ENCODE data around the gene PADI1. TPM values are rescaled to one million over a fixed set of nuclear protein-coding genes. Genes with fewer than 3 reads are reported as not detected.

The PADI1 gene
- total RNA-seq, 1 experiment from 2014 or later = 0.03 TPM

DNA sequence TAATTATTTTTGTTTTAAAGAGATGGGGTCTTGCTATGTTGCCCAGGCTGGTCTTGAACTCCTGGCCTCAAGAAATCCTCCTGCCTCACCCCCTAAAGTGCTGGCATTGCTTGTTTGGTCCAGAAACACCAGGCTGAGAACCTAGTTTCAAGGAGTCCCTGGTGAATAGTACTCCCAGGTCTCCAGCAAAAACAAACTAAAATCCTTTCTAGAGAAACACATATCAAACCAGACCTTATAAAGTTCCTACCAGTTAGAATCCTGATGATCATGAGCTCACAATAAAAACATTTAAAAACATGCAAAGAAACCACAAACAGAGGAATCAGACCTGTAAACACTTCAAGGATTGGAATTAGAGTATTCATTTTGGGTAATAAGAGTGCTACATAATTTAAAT lies 34.4 kb upstream of the PADI1 start:
- H3K4me3 ChIP-seq = no peak overlapping the region
- DNase-seq = peak; percentile 32
- H3K9me3 ChIP-seq = no peaks in the 10 kb centered on the region; the same call in 1 of the 2 replicates
- H3K36me3 ChIP-seq = no peaks in the 10 kb centered on the region
- H3K27me3 ChIP-seq = no peaks in the 10 kb centered on the region

GRCh38 chr1:17173217-17173616 lies 31.7 kb upstream of the PADI1 start:
- Histone ChIP-seq H3K9me3 (no peaks in the 10 kb centered on the region; the same call in none of the 2 replicates), H3K27me3 (no peaks in the 10 kb centered on the region), H3K4me3 (no peak overlapping the region), H3K36me3 (no peaks in the 10 kb centered on the region)
- DNase-seq = no peak

DNA sequence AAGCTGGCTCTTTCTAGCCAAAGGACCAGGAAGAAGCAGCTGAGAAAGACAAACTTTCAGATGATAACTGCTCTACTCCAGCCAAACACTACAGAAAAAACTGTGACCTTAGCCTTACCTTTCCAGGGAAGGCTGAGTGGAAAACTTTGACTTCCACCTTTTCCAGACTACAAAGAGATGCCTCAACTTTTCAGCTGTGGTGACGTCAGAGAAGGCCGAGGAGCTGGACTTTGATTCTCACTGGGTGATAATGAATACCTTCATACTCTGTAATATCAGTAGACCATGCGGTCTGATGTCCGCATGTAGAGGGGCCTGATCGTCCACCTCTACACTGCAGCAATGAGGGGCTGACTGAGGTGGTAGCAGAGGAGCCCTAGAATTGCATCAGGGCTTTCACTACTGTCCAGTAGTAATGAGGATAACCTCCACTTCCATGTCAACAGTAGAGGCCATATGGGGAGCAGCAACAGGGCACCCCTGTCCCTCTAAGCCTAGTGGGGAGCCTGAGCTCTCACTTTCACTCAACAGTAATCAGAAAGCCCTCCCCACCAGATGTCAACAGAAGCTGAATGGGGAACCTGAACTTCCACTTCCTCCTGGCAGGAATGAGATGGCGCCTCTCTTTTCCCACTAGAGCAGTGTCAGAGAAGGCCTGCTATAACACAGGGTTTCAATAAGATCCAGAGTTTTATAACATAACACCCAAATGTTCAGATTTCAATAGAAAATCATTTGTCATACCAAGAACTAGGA lies 28.4 kb upstream of the PADI1 start:
- Histone ChIP-seq H3K36me3 (no peaks in the 10 kb centered on the region), H3K27me3 (no peaks in the 10 kb centered on the region), H3K4me3 (no peak overlapping the region), H3K9me3 (no peaks in the 10 kb centered on the region; the same call in none of the 2 replicates)
- DNase-seq = no peak

GRCh38 chr1:17177651-17178050 lies 27.3 kb upstream of the PADI1 start:
- Histone ChIP-seq H3K4me3 (no peak overlapping the region), H3K36me3 (no peaks in the 10 kb centered on the region), H3K27me3 (no peaks in the 10 kb centered on the region), H3K9me3 (no peaks in the 10 kb centered on the region; the same call in none of the 2 replicates)
- DNase-seq = no peak

DNA sequence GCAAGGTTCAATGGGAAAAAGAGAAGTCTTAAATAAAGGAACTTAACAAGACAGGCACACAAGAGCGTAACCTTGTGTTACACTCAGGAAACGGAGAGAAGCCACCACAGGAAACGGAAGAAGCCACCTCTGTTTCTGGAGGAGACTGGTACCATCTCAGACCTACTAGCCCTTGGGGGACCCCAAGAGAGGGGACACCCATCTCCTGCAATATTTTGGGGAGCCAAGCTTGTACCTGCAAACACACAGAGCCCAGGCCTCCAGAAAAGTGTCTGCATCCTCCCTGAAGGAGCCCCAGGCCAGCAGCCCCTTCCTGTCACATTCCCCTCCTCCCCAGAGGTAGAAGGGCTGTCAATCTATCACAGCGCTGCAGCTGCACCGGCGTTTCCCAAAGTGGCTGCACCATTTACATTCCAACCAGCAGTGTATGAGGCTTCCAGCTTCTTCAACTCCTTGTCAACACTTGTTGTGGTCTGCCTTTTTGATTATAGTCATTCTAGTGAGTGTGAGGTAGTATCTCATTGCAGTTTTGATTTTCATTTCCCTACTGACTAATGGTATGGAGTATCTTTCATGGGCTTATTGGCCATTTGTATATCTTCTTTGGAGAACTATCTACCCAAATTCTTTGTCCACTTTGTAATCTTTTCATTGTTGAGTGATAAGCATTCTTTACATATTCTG lies 23.0 kb upstream of the PADI1 start:
- Histone ChIP-seq H3K27me3 (no peaks in the 10 kb centered on the region), H3K9me3 (no peaks in the 10 kb centered on the region; the same call in 1 of the 2 replicates), H3K36me3 (no peaks in the 10 kb centered on the region), H3K4me3 (no peak overlapping the region)
- no peak for DNase-seq

DNA sequence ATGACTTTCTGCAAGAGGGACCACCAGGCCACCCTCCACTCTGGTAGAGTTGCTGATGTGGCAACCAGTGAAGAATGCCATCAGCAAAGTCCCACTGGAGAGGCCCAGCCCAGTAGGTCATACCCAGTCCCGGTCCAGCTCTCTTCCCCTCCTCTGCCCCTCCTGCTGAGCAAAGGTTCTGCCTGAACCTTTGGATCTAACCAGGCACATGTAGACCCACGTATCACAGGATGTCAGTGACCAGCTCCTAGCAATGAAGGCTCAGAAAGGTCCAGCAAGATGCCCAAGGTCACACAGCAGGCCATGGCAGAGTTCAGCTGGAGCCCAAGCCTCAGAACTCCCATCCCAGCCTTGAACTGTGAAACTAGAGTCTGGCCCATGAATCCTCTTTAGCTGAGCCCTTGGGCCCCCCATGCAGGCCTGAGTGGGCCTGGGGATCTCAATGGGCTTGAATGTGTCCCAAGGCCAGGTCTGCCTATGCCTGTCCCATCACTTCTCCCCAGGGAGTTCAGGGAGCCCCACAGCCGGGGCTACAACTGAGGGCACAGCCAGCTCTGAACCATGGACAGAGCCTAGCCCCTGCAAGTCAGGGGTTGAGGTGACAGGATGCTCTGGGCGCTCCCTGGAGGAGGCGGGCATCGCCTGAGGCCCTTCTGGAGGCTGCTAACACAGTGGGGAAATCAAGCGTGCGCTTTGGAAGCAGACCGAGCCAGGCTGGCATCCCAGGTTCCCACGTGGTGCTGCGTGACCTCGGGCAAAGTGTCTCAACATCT lies 21.4 kb upstream of the PADI1 start:
- Histone ChIP-seq H3K9me3 (peaks cover 4% of the 10 kb centered on the region), H3K36me3 (no peaks in the 10 kb centered on the region), H3K4me3 (no peak overlapping the region), H3K27me3 (no peaks in the 10 kb centered on the region)
- DNase-seq = no peak

DNA sequence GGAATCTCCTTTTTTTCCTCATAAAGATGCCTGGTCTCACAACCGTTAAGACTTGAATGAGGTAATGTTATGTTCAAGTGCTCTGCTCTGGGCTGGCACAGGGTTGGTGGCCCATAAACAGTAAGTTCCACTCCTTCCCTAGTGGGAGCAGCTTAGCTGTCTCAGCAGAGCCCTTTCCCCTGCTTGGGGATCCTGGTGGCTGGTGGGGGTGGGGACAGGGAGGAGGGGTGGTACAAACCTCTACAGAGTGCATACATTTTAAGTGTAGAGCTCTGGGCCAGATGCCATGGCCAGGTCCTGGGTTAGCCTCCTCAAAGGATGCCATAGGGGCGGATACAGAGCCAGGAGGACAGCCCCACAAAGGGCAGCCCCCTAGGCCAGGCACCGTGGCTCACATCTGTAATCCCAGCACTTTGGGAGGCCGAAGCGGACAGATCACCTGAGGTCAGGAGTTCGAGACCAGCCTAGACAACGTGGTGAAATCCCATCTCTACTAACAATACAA lies 20.7 kb upstream of the PADI1 start:
- H3K9me3 ChIP-seq = peaks cover 8% of the 10 kb centered on the region
- no peak overlapping the region for H3K4me3 ChIP-seq
- peak; percentile 39 for DNase-seq
- no peaks in the 10 kb centered on the region for H3K27me3 ChIP-seq
- H3K36me3 ChIP-seq = no peaks in the 10 kb centered on the region

DNA sequence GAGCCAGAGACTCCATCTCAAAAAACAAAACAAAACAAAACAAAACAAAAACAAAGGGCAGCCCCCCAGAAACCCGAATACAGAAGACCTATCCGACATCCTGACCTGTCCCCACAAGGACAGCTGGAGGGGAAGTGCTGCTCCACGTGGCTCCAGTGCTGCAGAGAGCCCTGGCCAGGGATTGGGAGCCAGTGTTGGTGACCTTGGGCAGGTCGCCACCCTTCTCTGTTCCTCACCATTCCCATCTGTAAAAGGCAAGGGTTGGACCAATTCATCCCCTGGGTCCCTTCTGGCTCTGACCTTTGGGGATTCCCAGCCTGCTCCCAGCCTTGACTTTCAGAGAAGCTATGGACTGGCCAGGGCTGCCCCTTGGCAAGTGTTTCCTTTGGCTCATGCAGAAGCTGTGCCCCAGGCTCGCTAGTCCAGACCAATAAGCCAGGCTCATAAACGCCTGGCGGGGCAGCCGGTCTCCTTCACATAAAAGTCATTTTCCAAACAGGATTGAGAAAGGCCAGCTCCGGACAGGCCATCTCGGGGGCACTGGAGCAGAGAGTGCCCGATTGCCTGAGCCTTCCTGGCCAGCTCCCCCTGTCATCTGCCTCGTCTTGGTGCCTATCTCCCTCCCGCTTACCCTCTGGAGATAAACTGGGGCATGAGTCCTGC lies 20.0 kb upstream of the PADI1 start:
- peak; percentile 81 for DNase-seq
- no peak overlapping the region for H3K4me3 ChIP-seq
- no peaks in the 10 kb centered on the region for H3K36me3 ChIP-seq
- H3K27me3 ChIP-seq = no peaks in the 10 kb centered on the region
- peaks cover 8% of the 10 kb centered on the region for H3K9me3 ChIP-seq

DNA sequence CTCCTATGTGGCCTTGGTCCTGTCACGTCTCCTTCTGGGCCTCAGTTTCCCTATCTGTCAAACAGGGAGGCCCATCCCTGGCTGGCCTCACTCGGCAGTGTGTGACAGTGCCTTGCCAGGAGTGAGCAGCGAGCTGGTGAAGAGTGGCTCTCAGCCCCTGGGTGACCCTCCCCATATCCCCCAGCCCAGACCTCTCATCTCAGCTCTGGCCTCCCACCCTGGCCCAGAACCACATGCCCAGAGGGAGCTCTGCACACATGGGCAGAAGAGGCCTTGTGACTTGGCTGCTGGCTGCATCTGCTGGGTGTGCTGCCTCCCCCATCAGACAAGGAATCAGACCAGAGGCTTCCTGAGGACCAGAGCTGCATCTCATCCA lies 19.5 kb upstream of the PADI1 start:
- Histone ChIP-seq H3K9me3 (peaks cover 8% of the 10 kb centered on the region), H3K4me3 (no peak overlapping the region), H3K27me3 (no peaks in the 10 kb centered on the region), H3K36me3 (no peaks in the 10 kb centered on the region)
- DNase-seq = no peak

DNA sequence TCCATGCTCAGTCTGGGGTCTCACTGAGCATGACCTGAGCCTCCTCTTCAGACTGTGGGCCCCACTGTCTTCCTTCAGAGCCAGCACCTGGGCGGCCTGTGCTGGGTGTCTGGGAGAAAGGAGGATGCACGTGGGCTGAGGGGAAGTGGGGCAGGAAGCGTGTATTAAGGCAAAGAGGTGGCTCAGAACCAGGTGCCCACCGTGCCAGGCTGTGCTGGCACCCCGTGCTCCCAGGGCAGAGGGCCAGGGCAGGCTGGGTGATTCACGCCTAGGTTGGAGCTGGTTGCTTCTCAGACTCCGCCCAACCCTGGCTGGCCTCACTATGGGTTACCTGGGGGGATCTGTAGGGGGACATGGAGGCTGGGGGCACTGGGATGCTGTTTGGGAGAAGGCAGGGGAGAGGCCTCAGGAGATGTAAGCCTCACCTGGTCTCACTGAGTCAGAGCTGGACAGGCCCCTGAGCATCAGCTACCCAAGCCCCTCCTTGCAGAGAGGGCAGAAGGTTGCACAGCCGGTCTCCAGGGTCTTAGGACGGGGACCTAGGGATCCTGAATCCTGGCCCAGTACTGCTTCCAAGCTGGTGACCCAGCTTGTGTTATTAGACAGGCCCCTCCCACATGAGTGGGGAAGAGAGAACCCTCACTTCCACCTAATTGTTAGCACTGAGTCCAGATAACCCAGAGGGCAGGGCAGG lies 18.6 kb upstream of the PADI1 start:
- no peaks in the 10 kb centered on the region for H3K27me3 ChIP-seq
- peaks cover 8% of the 10 kb centered on the region for H3K9me3 ChIP-seq
- peak; percentile 50 for DNase-seq
- H3K4me3 ChIP-seq = no peak overlapping the region
- H3K36me3 ChIP-seq = no peaks in the 10 kb centered on the region

DNA sequence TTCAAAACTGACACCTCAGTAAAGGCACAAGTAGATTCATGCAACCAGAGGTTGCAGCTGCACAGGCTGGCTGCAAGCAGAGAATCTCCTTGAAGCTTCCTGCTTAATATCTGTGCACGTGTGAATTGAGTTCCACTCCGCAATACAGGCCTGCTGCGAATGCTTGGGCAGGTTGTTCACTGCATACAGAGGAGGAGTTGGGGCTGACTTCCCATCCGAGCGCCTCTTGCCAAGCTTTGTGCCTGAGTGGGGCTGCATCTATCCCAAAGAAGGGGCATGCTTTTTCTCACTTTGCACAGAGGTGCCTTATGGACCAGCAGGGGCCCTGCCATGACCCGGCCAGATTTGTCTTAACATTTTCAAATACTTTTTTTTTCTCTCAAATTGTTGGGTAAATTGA lies 17.9 kb upstream of the PADI1 start:
- H3K9me3 ChIP-seq = peaks cover 8% of the 10 kb centered on the region
- H3K4me3 ChIP-seq = no peak overlapping the region
- no peak for DNase-seq

GRCh38 chr1:17188217-17188616 lies 16.7 kb upstream of the PADI1 start:
- peaks cover 8% of the 10 kb centered on the region for H3K9me3 ChIP-seq
- H3K4me3 ChIP-seq = no peak overlapping the region
- H3K27me3 ChIP-seq = no peaks in the 10 kb centered on the region
- no peak for DNase-seq
- H3K36me3 ChIP-seq = no peaks in the 10 kb centered on the region

More for the DNA sequence above, 17.9 kb upstream of the PADI1 start:
- Histone ChIP-seq H3K27me3 (no peaks in the 10 kb centered on the region), H3K36me3 (no peaks in the 10 kb centered on the region)

- H3K4me3 ChIP-seq = no peak overlapping the region
Measured at GRCh38 chr1:17188889-17189631, 15.9 kb upstream of the PADI1 start.

DNA sequence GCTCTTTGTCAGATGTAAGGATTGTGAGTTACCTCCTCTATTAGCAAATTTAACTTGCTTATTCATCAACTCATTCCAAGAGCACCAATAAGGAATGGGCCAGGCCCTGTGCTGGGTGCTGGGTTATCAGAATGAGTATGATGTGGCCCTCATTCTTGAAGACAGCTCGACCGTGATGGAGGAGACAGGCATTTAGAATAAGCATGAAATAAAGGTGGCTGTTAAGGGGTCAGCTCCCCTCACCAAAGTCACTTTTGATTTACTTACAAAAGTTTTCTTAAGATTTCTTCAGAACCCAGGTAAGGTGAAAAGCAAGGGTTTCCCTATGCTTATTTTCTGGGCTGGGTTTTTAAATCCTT lies 15.3 kb upstream of the PADI1 start:
- Histone ChIP-seq H3K4me3 (no peak overlapping the region), H3K9me3 (peaks cover 8% of the 10 kb centered on the region), H3K36me3 (no peaks in the 10 kb centered on the region), H3K27me3 (no peaks in the 10 kb centered on the region)
- DNase-seq = no peak

More at GRCh38 chr1:17188889-17189631, 15.9 kb upstream of the PADI1 start:
- DNase-seq = no peak
- peaks cover 8% of the 10 kb centered on the region for H3K9me3 ChIP-seq
- no peaks in the 10 kb centered on the region for H3K36me3 ChIP-seq
- H3K27me3 ChIP-seq = no peaks in the 10 kb centered on the region
